ENCODE results near the gene VTI1B.

- TF ChIP-seq CTCF (IDR thresholded peaks at IDR 0.05) (no peak), POLR2A (IDR thresholded peaks at IDR 0.05) (no peak), EP300 (IDR thresholded peaks at IDR 0.05) (no peak)
These were observed 9.4 kb upstream of the VTI1B start for GRCh38 chr14:67683842-67684241.

All from tibial nerve (tissue), 4 donors.